ENCODE measurements around the gene MTA1. TPM values are rescaled to one million over a fixed set of nuclear protein-coding genes. Genes with fewer than 3 reads are reported as not detected.

Gene MTA1
- total and polyA plus RNA-seq, 4 donors, result 3.7 to 28.1 (median 21.0) TPM

DNA sequence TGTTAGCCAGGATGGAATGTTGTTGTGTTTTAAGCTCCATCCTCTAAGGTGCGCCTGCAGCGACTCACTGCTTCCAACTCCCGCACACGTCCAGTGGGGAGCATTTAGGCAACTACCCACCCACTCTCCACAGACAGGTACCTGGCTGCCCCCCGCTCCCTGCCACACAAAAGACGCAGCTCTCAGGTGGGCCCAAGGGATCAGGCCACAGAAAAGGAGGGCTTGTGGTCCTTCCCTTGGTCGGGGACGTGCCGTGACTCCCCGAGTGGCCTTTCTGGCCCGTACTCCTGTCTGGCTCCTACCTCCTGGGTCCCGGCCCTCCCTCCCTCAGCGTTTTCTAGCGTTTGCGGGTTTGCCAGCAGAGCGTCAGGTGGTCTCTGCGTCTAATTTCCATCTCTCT lies 87.6 kb downstream of the MTA1 start:
- no peaks in the 10 kb centered on the region for H3K27me3 ChIP-seq (ENCODE audit: control insufficient read depth in 4 of 4, insufficient read depth in 4 of 4, low read length in 3 of 4)

DNA sequence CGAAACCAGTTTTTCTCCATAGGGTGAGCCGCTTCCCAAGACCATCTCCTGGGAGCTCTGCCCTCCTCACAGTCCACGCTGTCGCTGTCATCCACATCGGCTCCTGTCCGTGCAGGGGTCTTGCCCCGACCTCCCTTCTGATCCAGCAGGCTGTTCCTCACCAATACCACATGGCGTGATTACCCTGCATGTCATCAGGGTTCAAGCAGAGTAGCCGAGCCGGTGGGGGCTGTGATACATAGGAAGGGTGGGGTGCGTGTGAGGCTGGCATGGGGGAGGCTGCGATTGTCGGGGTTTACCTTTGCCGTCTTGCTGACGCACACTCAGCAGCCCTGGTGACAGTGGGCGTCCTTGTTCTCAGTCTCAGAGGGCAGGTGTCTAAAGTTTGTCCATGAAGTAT lies 88.4 kb downstream of the MTA1 start:
- H3K36me3 ChIP-seq (ENCODE audit: control insufficient read depth in 4 of 4, insufficient read depth in 3 of 4, low read depth in 1 of 4, low read length in 3 of 4), result no peaks in the 10 kb centered on the region
- TF ChIP-seq EGR1 (IDR thresholded peaks at IDR 0.05; ENCODE audit: low read depth in 2 of 2) (no peak), HNF4G (IDR thresholded peaks at IDR 0.05) (no peak), MAX (IDR thresholded peaks at IDR 0.05) (no peak)
- no peaks in the 10 kb centered on the region for H3K4me1 ChIP-seq (ENCODE audit: control insufficient read depth in 4 of 4, insufficient read depth in 4 of 4, low read length in 3 of 4)
- no peak overlapping the region for H3K9ac ChIP-seq (ENCODE audit: low read depth in 1 of 2, low read length in 2 of 2)
- no peak overlapping the region for H3K27ac ChIP-seq (ENCODE audit: low read depth in 1 of 2, low read length in 2 of 2)
- DNase-seq (ENCODE audit: low spot score), result no peak
- no peaks in the 10 kb centered on the region for H3K9me3 ChIP-seq (ENCODE audit: control insufficient read depth in 4 of 4, low read length in 3 of 4)
- WGBS, result 86% methylated on average over 16 of the region's 16 CpGs
- no peak overlapping the region for H3K4me3 ChIP-seq (ENCODE audit: low read depth in 1 of 3, low read length in 3 of 3)
- no peaks in the 10 kb centered on the region for H3K27me3 ChIP-seq (ENCODE audit: control insufficient read depth in 4 of 4, insufficient read depth in 4 of 4, low read length in 3 of 4)

More for the DNA sequence above, 87.6 kb downstream of the MTA1 start:
- Histone ChIP-seq H3K27ac (ENCODE audit: low read depth in 1 of 2, low read length in 2 of 2) (no peak overlapping the region), H3K9me3 (ENCODE audit: control insufficient read depth in 4 of 4, low read length in 3 of 4) (no peaks in the 10 kb centered on the region), H3K9ac (ENCODE audit: low read depth in 1 of 2, low read length in 2 of 2) (no peak overlapping the region), H3K36me3 (ENCODE audit: control insufficient read depth in 4 of 4, insufficient read depth in 3 of 4, low read depth in 1 of 4, low read length in 3 of 4) (no peaks in the 10 kb centered on the region), H3K4me1 (ENCODE audit: control insufficient read depth in 4 of 4, insufficient read depth in 4 of 4, low read length in 3 of 4) (no peaks in the 10 kb centered on the region), H3K4me3 (ENCODE audit: low read depth in 1 of 3, low read length in 3 of 3) (no peak overlapping the region)
- 76% methylated on average over 17 of the region's 17 CpGs for WGBS
- no peak for DNase-seq (ENCODE audit: low spot score)
- TF ChIP-seq RXRA (IDR thresholded peaks at IDR 0.05), result no peak
- TF ChIP-seq ZBTB33 (IDR thresholded peaks at IDR 0.05), result no peak
- no peak for TF ChIP-seq HNF4A (conservative IDR thresholded peaks at IDR 0.05)
- no peak for TF ChIP-seq TAF1 (conservative IDR thresholded peaks at IDR 0.05)
- no peak for TF ChIP-seq HNF4G (IDR thresholded peaks at IDR 0.05)
- TF ChIP-seq, protein P1, sequence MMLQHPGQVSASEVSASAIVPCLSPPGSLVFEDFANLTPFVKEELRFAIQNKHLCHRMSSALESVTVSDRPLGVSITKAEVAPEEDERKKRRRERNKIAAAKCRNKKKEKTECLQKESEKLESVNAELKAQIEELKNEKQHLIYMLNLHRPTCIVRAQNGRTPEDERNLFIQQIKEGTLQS (IDR thresholded peaks at IDR 0.05), result no peak
- no peak for TF ChIP-seq NR2F2 (IDR thresholded peaks at IDR 0.05)
- no peak for TF ChIP-seq FOXA1 (IDR thresholded peaks at IDR 0.05)
- no peak for TF ChIP-seq MAX (IDR thresholded peaks at IDR 0.05)
- no peak for TF ChIP-seq RAD21 (IDR thresholded peaks at IDR 0.05)

DNA sequence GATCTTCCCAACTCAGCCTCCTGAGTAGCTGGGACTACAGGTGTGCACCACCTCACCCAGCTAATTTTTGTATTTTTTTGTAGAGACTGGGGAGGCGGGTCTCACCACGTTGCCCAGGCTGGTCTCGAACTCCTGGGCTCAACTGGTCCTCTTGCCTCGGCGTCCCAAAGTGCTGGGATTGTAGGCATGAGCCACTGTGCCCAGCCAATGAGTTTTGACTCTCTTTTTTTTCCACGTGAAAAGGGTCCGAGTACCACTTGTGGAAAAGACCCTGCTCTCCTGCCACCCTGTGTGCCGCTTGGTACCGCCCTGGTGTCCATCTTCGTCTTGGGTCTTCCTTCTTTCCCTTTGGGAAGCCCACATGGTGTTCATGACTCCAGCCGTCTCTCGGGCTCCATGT lies 89.0 kb downstream of the MTA1 start:
- DNase-seq (ENCODE audit: low spot score), result no peak
- no peaks in the 10 kb centered on the region for H3K27me3 ChIP-seq (ENCODE audit: control insufficient read depth in 4 of 4, insufficient read depth in 4 of 4, low read length in 3 of 4)
- no peak overlapping the region for H3K27ac ChIP-seq (ENCODE audit: low read depth in 1 of 2, low read length in 2 of 2)

More for the DNA sequence above, 89.0 kb downstream of the MTA1 start:
- WGBS, result 94% methylated on average over 12 of the region's 12 CpGs
- H3K4me3 ChIP-seq (ENCODE audit: low read depth in 1 of 3, low read length in 3 of 3), result no peak overlapping the region
- no peaks in the 10 kb centered on the region for H3K9me3 ChIP-seq (ENCODE audit: control insufficient read depth in 4 of 4, low read length in 3 of 4)
- no peaks in the 10 kb centered on the region for H3K36me3 ChIP-seq (ENCODE audit: control insufficient read depth in 4 of 4, insufficient read depth in 3 of 4, low read depth in 1 of 4, low read length in 3 of 4)
- no peak overlapping the region for H3K9ac ChIP-seq (ENCODE audit: low read depth in 1 of 2, low read length in 2 of 2)
- no peaks in the 10 kb centered on the region for H3K4me1 ChIP-seq (ENCODE audit: control insufficient read depth in 4 of 4, insufficient read depth in 4 of 4, low read length in 3 of 4)
- TF ChIP-seq EGR1 (IDR thresholded peaks at IDR 0.05; ENCODE audit: low read depth in 2 of 2) (no peak), JUND (IDR thresholded peaks at IDR 0.05) (no peak), MAX (IDR thresholded peaks at IDR 0.05) (no peak), FOXA1 (IDR thresholded peaks at IDR 0.05) (no peak), GABPA (IDR thresholded peaks at IDR 0.05 in 1 of 2, conservative IDR thresholded peaks at IDR 0.05 in 1 of 2) (no peak), YY1 (IDR thresholded peaks at IDR 0.05) (no peak)
- TF ChIP-seq, protein P1 (IDR thresholded peaks at IDR 0.05), result no peak
